DND-41 (cell line): ENCODE results near the gene TAOK3.

Experiments
- EZH2 ChIP-seq: IDR thresholded peaks from 3 replicates; pipeline ENCODE4 v1.6.1; 2012; ENCODE audit warnings: borderline replicate concordance, low read depth, mild to moderate bottlenecking, moderate library complexity, low read length, inconsistent platforms; ENCODE audit not compliant: severe bottlenecking
- TF ChIP-seq, protein P1 (sequence below): IDR thresholded peaks from 2 replicates; pipeline ENCODE4 v1.5.1; 2012; ENCODE audit warnings: borderline replicate concordance, low read length, moderate library complexity, mild to moderate bottlenecking; ENCODE audit not compliant: poor library complexity, severe bottlenecking; ENCODE audit errors: extremely low read depth

DNA sequence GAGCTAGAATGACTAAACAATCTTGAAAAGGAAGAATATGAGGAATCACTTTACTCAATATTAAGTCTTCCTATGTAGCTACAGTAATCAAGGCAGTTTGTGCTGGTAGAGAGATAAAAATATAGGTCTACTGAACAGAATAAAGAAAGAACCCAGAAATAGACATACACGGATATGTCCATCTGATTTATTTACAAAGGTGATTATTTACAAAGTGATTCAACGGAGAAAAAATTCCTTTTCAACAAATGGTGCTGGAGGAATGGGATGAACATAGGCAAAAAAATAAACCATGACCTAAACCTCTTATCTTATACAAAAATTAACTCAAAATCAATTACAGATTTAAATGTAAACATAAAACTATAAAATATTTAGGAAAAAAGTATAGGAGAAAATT is 36.6 kb downstream of the TAOK3 start:
- TF ChIP-seq, protein P1, sequence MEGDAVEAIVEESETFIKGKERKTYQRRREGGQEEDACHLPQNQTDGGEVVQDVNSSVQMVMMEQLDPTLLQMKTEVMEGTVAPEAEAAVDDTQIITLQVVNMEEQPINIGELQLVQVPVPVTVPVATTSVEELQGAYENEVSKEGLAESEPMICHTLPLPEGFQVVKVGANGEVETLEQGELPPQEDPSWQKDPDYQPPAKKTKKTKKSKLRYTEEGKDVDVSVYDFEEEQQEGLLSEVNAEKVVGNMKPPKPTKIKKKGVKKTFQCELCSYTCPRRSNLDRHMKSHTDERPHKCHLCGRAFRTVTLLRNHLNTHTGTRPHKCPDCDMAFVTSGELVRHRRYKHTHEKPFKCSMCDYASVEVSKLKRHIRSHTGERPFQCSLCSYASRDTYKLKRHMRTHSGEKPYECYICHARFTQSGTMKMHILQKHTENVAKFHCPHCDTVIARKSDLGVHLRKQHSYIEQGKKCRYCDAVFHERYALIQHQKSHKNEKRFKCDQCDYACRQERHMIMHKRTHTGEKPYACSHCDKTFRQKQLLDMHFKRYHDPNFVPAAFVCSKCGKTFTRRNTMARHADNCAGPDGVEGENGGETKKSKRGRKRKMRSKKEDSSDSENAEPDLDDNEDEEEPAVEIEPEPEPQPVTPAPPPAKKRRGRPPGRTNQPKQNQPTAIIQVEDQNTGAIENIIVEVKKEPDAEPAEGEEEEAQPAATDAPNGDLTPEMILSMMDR: no peak
- TF ChIP-seq EZH2: no peak
